ENCODE results near the gene CPOX. TPM values are rescaled to one million over a fixed set of nuclear protein-coding genes. Genes with fewer than 3 reads are reported as not detected.

CPOX gene
- total and polyA plus RNA-seq, 11 donors: 7.7 to 13.6 (median 12.4) TPM

- intact Hi-C loops (cut with DNase I): no loop called here
- 71 to 92% (median 78%) methylated on average over 5 of the region's 5 CpGs for WGBS, 4 donors
- Histone ChIP-seq H3K4me3 (no peak overlapping the region), H3K27ac (no peak overlapping the region), H3K36me3 (no peaks in the 10 kb centered on the region), H3K9me3 (no peaks in the 10 kb centered on the region), H3K4me1 (peaks cover 0 to 12% (median 0%) of the 10 kb centered on the region in 12 donors), H3K27me3 (peaks cover 0 to 9% (median 0%) of the 10 kb centered on the region in 9 donors)
- no peak for TF ChIP-seq POLR2A (IDR thresholded peaks at IDR 0.05)
- no peak for TF ChIP-seq CTCF (IDR thresholded peaks at IDR 0.05)
- DNase-seq (no peak), ATAC-seq (no peak)
Measured at GRCh38 chr3:98548544-98548943, 44.9 kb downstream of the CPOX start.

- WGBS, 4 donors: 79 to 87% (median 83%) methylated on average over 5 of the region's 5 CpGs
- TF ChIP-seq POLR2A (IDR thresholded peaks at IDR 0.05) (no peak), CTCF (IDR thresholded peaks at IDR 0.05) (no peak)
- no peak for ATAC-seq
Measured at GRCh38 chr3:98545940-98546339, 47.5 kb downstream of the CPOX start.

GRCh38 chr3:98542623-98543022, 50.8 kb downstream of the CPOX start:
- H3K36me3 ChIP-seq: no peaks in the 10 kb centered on the region
- WGBS, 4 donors: 88 to 97% (median 90%) methylated on average over 1 of the region's 1 CpG
- H3K9me3 ChIP-seq: peaks cover 0 to 3% (median 0%) of the 10 kb centered on the region in 12 donors

More at GRCh38 chr3:98545940-98546339, 47.5 kb downstream of the CPOX start:
- Histone ChIP-seq H3K27ac (no peak overlapping the region), H3K9me3 (peaks cover 0 to 2% (median 0%) of the 10 kb centered on the region in 12 donors), H3K36me3 (no peaks in the 10 kb centered on the region), H3K27me3 (peaks cover 0 to 9% (median 0%) of the 10 kb centered on the region in 9 donors), H3K4me1 (no peaks in the 10 kb centered on the region), H3K4me3 (no peak overlapping the region)
- intact Hi-C loops (cut with DNase I): no loop called here
- no peak for DNase-seq

GRCh38 chr3:98541695-98542094, 51.7 kb downstream of the CPOX start:
- no peak for ATAC-seq
- no peak for DNase-seq
- WGBS, 4 donors: 93 to 97% (median 95%) methylated on average over 1 of the region's 1 CpG
- TF ChIP-seq POLR2A (IDR thresholded peaks at IDR 0.05) (no peak), CTCF (IDR thresholded peaks at IDR 0.05) (no peak)
- Histone ChIP-seq H3K27ac (no peak overlapping the region), H3K9me3 (peaks cover 0 to 3% (median 0%) of the 10 kb centered on the region in 12 donors), H3K4me1 (no peaks in the 10 kb centered on the region), H3K36me3 (no peaks in the 10 kb centered on the region), H3K4me3 (no peak overlapping the region), H3K27me3 (no peaks in the 10 kb centered on the region)
- intact Hi-C loops (cut with DNase I): no loop called here

More at GRCh38 chr3:98542623-98543022, 50.8 kb downstream of the CPOX start:
- no peak for DNase-seq
- Histone ChIP-seq H3K27ac (no peak overlapping the region), H3K4me3 (no peak overlapping the region), H3K27me3 (peaks cover 0 to 7% (median 0%) of the 10 kb centered on the region in 9 donors), H3K4me1 (no peaks in the 10 kb centered on the region)
- ATAC-seq: no peak
- TF ChIP-seq POLR2A (IDR thresholded peaks at IDR 0.05): no peak
- TF ChIP-seq CTCF (IDR thresholded peaks at IDR 0.05): no peak
- intact Hi-C loops (cut with DNase I): no loop called here

All from heart left ventricle (tissue), 16 donors.